ENCODE measurements around the gene TXNDC5.

DNA sequence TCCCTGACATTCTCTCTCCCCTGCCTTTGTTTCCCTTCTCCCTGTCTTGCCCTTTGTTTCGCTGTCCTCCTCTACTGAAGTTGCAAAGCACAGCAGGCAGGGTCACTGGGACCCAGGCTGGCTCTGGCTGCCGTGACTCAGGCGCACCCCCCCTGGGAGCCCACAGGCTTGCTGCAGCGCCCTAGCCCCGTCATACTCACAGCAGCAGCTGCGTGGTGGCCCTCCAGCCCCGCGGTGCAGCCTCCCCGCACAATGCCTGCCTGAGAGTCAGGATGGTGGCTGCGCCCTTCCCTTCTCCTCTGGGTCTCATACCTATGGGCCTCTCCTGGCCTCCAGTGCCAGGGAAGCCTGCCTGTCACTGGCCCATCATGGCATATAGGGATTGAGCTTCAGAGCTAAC lies 41.7 kb downstream of the TXNDC5 start:
- TF ChIP-seq, protein P1, sequence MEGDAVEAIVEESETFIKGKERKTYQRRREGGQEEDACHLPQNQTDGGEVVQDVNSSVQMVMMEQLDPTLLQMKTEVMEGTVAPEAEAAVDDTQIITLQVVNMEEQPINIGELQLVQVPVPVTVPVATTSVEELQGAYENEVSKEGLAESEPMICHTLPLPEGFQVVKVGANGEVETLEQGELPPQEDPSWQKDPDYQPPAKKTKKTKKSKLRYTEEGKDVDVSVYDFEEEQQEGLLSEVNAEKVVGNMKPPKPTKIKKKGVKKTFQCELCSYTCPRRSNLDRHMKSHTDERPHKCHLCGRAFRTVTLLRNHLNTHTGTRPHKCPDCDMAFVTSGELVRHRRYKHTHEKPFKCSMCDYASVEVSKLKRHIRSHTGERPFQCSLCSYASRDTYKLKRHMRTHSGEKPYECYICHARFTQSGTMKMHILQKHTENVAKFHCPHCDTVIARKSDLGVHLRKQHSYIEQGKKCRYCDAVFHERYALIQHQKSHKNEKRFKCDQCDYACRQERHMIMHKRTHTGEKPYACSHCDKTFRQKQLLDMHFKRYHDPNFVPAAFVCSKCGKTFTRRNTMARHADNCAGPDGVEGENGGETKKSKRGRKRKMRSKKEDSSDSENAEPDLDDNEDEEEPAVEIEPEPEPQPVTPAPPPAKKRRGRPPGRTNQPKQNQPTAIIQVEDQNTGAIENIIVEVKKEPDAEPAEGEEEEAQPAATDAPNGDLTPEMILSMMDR (IDR thresholded peaks at IDR 0.05), result no peak
- TF ChIP-seq POLR2A (IDR thresholded peaks at IDR 0.05), result no peak

Measured in thyroid gland (tissue), 4 donors.